PC-9 (cell line): ENCODE data around the gene ICA1.

Experiments used
- EZH2 ChIP-seq: fragments of 200-600 bp; sonication (generic); IDR thresholded peaks from 2 replicates; pipeline ENCODE4 v1.8.0; 2017; ENCODE audit warnings: antibody characterized with exemption, low read depth
- TF ChIP-seq, protein P1 (sequence below): fragments of 200-600 bp; sonication (generic); conservative IDR thresholded peaks from 2 replicates; pipeline ENCODE4 v1.6.1; 2017; ENCODE audit warnings: mixed run types, antibody characterized with exemption, mild to moderate bottlenecking, moderate library complexity

DNA sequence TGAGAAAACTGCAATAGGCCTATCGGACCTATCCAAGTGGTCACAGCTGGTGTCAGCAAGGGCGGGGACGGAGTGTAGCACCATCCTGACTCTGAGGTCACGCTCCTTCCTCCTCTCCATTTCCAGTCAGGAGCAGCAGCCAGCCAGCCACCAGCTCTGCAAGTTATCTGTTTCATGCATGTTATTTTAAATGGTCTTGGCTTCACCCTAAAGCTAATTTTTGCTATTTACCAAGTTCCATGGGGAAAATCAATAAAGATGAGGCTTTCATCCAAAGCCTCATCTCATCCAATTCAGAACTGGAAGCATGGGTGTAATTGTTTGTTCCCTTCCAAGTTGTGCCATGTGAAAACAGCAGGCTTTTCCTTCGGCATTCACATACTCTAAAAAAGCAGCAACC is 49.3 kb downstream of the ICA1 start:
- TF ChIP-seq, protein P1, sequence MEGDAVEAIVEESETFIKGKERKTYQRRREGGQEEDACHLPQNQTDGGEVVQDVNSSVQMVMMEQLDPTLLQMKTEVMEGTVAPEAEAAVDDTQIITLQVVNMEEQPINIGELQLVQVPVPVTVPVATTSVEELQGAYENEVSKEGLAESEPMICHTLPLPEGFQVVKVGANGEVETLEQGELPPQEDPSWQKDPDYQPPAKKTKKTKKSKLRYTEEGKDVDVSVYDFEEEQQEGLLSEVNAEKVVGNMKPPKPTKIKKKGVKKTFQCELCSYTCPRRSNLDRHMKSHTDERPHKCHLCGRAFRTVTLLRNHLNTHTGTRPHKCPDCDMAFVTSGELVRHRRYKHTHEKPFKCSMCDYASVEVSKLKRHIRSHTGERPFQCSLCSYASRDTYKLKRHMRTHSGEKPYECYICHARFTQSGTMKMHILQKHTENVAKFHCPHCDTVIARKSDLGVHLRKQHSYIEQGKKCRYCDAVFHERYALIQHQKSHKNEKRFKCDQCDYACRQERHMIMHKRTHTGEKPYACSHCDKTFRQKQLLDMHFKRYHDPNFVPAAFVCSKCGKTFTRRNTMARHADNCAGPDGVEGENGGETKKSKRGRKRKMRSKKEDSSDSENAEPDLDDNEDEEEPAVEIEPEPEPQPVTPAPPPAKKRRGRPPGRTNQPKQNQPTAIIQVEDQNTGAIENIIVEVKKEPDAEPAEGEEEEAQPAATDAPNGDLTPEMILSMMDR, result no peak
- TF ChIP-seq EZH2, result no peak
